Activated CD4-positive, CD25-positive, alpha-beta regulatory T cell treated with anti-CD3 and anti-CD28 coated beads, Interleukin-2, amount 50 U/mL, for 24 hours (primary cell): ENCODE results near the gene CTTN.
"Not testable (repeated sequence)": the region's sequence is repeated elsewhere in the genome, so short reads cannot be mapped to it uniquely, and the experiment has no call there.

Experiments used
- ATAC-seq, 2 donors: fragments of 150-1000 bp; cut with Tn5 transposase; one replicate each; pipeline ENCODE4 v1.10.0; 2021; ENCODE audit warnings: mild to moderate bottlenecking in 1 of 2, moderate library complexity in 1 of 2

The CTTN gene

GRCh38 chr11:70381872-70382861, 16.2 kb upstream of the CTTN start:
- no peak for ATAC-seq

GRCh38 chr11:70383664-70384565, 14.4 kb upstream of the CTTN start:
- ATAC-seq = peak in 1 of 2 donors; percentile 17

GRCh38 chr11:70384566-70385152, 13.7 kb upstream of the CTTN start:
- ATAC-seq = no peak

- no peak for ATAC-seq
Observed at GRCh38 chr11:70387564-70387963, 10.8 kb upstream of the CTTN start.

- no peak for ATAC-seq
Observed at GRCh38 chr11:70389201-70389600, 9.1 kb upstream of the CTTN start.

- ATAC-seq = not testable (repeated sequence)
Observed at GRCh38 chr11:70390882-70391281, 7.4 kb upstream of the CTTN start.

- ATAC-seq = no peak
Observed at GRCh38 chr11:70394211-70394950, 3.9 kb upstream of the CTTN start.

GRCh38 chr11:70397336-70397982, 870 bp upstream of the CTTN start:
- ATAC-seq = peak; percentile 19 to 20

GRCh38 chr11:70398834-70399680, 728 bp downstream of the CTTN start:
- ATAC-seq = no peak

GRCh38 chr11:70399681-70400112, 1.4 kb downstream of the CTTN start:
- ATAC-seq = no peak

- ATAC-seq = no peak
Observed at GRCh38 chr11:70400643-70401042, 2.3 kb downstream of the CTTN start.

GRCh38 chr11:70402016-70402415, 3.7 kb downstream of the CTTN start:
- no peak for ATAC-seq

GRCh38 chr11:70402685-70403084, 4.4 kb downstream of the CTTN start:
- ATAC-seq = peak in 1 of 2 donors; percentile 39

- ATAC-seq = no peak
Observed at GRCh38 chr11:70404244-70404643, 5.9 kb downstream of the CTTN start.

GRCh38 chr11:70405679-70406395, 7.5 kb downstream of the CTTN start:
- ATAC-seq = no peak

- no peak for ATAC-seq
Observed at GRCh38 chr11:70407121-70407520, 8.8 kb downstream of the CTTN start.

- ATAC-seq = no peak
Observed at GRCh38 chr11:70407814-70408213, 9.5 kb downstream of the CTTN start.

GRCh38 chr11:70408326-70408725, 10.0 kb downstream of the CTTN start:
- ATAC-seq = not testable (repeated sequence)

- no peak for ATAC-seq
Observed at GRCh38 chr11:70409437-70409836, 11.1 kb downstream of the CTTN start.

GRCh38 chr11:70409871-70410270, 11.5 kb downstream of the CTTN start:
- no peak for ATAC-seq
